ENCODE data around the gene GLOD5.

The GLOD5 gene

DNA sequence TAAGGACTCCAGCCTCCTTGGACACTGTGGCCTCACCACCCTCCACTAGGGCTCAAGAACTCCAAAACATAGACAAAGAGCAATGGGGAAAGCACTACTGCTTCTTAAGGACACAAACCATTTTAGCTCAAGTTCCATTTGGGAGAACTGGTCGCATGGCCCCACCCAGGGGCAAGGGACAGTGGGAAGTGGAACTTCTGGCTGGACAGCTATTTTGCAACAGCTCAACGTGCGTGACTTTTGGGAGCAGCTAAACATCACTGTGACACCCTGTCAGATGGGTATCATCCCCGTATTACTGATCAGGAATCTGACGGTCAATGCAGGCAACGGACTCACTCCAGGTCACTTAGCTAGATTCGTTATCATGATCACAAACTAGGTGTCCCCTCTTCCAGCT, 9.0 kb upstream of the GLOD5 start:
- ATAC-seq, result no peak
- TF ChIP-seq CSDC2 (CRISPR knock-in tag; IDR thresholded peaks at IDR 0.05) (no peak), POU6F1 (CRISPR knock-in tag; IDR thresholded peaks at IDR 0.05; ENCODE audit: borderline replicate concordance, low read depth) (no peak), BACH2 (CRISPR knock-in tag; IDR thresholded peaks at IDR 0.05; ENCODE audit: borderline replicate concordance) (no peak), TOX (CRISPR knock-in tag; IDR thresholded peaks at IDR 0.05; ENCODE audit: borderline replicate concordance) (no peak), ZFP3 (CRISPR knock-in tag; IDR thresholded peaks at IDR 0.05) (no peak), GLIS3 (CRISPR knock-in tag; IDR thresholded peaks at IDR 0.05) (no peak), ESRRG (CRISPR knock-in tag; IDR thresholded peaks at IDR 0.05) (no peak), ZNF8 (CRISPR knock-in tag; IDR thresholded peaks at IDR 0.05) (no peak), TCF4 (CRISPR knock-in tag; IDR thresholded peaks at IDR 0.05; ENCODE audit: borderline replicate concordance) (no peak), ZC3H10 (CRISPR knock-in tag; IDR thresholded peaks at IDR 0.05) (no peak), ZNF70 (CRISPR knock-in tag; IDR thresholded peaks at IDR 0.05) (no peak), OSR1 (CRISPR knock-in tag; IDR thresholded peaks at IDR 0.05) (no peak), ISL1 (CRISPR knock-in tag; IDR thresholded peaks at IDR 0.05) (no peak), ZNF565 (CRISPR knock-in tag; conservative IDR thresholded peaks at IDR 0.05; ENCODE audit: low read depth) (no peak), SNAI2 (CRISPR knock-in tag; IDR thresholded peaks at IDR 0.05) (no peak), CREB5 (CRISPR knock-in tag; IDR thresholded peaks at IDR 0.05; ENCODE audit: low read depth) (no peak), ZFP30 (CRISPR knock-in tag; IDR thresholded peaks at IDR 0.05) (no peak)
- TF ChIP-seq, protein P1, sequence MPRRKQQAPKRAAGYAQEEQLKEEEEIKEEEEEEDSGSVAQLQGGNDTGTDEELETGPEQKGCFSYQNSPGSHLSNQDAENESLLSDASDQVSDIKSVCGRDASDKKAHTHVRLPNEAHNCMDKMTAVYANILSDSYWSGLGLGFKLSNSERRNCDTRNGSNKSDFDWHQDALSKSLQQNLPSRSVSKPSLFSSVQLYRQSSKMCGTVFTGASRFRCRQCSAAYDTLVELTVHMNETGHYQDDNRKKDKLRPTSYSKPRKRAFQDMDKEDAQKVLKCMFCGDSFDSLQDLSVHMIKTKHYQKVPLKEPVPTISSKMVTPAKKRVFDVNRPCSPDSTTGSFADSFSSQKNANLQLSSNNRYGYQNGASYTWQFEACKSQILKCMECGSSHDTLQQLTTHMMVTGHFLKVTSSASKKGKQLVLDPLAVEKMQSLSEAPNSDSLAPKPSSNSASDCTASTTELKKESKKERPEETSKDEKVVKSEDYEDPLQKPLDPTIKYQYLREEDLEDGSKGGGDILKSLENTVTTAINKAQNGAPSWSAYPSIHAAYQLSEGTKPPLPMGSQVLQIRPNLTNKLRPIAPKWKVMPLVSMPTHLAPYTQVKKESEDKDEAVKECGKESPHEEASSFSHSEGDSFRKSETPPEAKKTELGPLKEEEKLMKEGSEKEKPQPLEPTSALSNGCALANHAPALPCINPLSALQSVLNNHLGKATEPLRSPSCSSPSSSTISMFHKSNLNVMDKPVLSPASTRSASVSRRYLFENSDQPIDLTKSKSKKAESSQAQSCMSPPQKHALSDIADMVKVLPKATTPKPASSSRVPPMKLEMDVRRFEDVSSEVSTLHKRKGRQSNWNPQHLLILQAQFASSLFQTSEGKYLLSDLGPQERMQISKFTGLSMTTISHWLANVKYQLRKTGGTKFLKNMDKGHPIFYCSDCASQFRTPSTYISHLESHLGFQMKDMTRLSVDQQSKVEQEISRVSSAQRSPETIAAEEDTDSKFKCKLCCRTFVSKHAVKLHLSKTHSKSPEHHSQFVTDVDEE (CRISPR knock-in tag; IDR thresholded peaks at IDR 0.05), result no peak
- TF ChIP-seq, protein P2, sequence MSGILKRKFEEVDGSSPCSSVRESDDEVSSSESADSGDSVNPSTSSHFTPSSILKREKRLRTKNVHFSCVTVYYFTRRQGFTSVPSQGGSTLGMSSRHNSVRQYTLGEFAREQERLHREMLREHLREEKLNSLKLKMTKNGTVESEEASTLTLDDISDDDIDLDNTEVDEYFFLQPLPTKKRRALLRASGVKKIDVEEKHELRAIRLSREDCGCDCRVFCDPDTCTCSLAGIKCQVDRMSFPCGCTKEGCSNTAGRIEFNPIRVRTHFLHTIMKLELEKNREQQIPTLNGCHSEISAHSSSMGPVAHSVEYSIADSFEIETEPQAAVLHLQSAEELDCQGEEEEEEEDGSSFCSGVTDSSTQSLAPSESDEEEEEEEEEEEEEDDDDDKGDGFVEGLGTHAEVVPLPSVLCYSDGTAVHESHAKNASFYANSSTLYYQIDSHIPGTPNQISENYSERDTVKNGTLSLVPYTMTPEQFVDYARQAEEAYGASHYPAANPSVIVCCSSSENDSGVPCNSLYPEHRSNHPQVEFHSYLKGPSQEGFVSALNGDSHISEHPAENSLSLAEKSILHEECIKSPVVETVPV (CRISPR knock-in tag; IDR thresholded peaks at IDR 0.05), result no peak
- TF ChIP-seq, protein P3, sequence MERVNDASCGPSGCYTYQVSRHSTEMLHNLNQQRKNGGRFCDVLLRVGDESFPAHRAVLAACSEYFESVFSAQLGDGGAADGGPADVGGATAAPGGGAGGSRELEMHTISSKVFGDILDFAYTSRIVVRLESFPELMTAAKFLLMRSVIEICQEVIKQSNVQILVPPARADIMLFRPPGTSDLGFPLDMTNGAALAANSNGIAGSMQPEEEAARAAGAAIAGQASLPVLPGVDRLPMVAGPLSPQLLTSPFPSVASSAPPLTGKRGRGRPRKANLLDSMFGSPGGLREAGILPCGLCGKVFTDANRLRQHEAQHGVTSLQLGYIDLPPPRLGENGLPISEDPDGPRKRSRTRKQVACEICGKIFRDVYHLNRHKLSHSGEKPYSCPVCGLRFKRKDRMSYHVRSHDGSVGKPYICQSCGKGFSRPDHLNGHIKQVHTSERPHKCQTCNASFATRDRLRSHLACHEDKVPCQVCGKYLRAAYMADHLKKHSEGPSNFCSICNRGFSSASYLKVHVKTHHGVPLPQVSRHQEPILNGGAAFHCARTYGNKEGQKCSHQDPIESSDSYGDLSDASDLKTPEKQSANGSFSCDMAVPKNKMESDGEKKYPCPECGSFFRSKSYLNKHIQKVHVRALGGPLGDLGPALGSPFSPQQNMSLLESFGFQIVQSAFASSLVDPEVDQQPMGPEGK (CRISPR knock-in tag; IDR thresholded peaks at IDR 0.05; ENCODE audit: borderline replicate concordance), result no peak

DNA sequence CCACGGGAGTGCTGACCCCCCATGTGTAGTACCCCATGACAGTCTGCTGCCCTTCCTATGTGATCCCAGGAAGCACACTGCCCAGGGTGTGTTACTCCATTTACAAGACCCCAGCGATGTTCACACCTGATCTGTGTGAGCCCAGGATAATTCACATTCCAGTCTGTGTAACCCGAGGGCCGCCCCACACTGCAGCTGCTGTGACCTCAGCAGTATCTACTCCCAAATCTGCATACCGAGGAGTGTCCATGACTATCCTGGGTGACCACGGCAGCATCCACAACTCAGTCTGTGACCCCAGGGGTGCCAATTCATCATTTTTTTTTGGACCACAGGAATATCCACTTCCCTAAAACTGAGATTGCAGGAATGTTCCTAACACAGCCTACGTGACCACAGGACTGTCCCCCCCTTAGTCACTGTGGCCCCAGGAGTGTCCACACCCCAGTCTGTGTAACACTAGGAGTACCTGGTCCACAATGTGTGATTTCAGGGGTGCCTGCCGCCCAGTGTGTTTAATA, 7.8 kb upstream of the GLOD5 start:
- TF ChIP-seq ZFP30 (CRISPR knock-in tag; IDR thresholded peaks at IDR 0.05) (no peak), ZNF565 (CRISPR knock-in tag; conservative IDR thresholded peaks at IDR 0.05; ENCODE audit: low read depth) (no peak), GLIS3 (CRISPR knock-in tag; IDR thresholded peaks at IDR 0.05) (no peak)
- ATAC-seq, result no peak

GRCh38 chrX:48754238-48754637, 7.3 kb upstream of the GLOD5 start:
- no peak for ATAC-seq
- TF ChIP-seq, protein P3 (CRISPR knock-in tag; IDR thresholded peaks at IDR 0.05; ENCODE audit: borderline replicate concordance), result no peak
- TF ChIP-seq TOX (CRISPR knock-in tag; IDR thresholded peaks at IDR 0.05; ENCODE audit: borderline replicate concordance), result no peak
- TF ChIP-seq, protein P1 (CRISPR knock-in tag; IDR thresholded peaks at IDR 0.05), result no peak
- TF ChIP-seq ZNF565 (CRISPR knock-in tag; conservative IDR thresholded peaks at IDR 0.05; ENCODE audit: low read depth), result no peak
- TF ChIP-seq ZNF70 (CRISPR knock-in tag; IDR thresholded peaks at IDR 0.05), result no peak
- TF ChIP-seq BACH2 (CRISPR knock-in tag; IDR thresholded peaks at IDR 0.05; ENCODE audit: borderline replicate concordance), result no peak
- TF ChIP-seq GLIS3 (CRISPR knock-in tag; IDR thresholded peaks at IDR 0.05), result no peak
- TF ChIP-seq SNAI2 (CRISPR knock-in tag; IDR thresholded peaks at IDR 0.05), result no peak
- no peak for TF ChIP-seq ZNF8 (CRISPR knock-in tag; IDR thresholded peaks at IDR 0.05)
- TF ChIP-seq OSR1 (CRISPR knock-in tag; IDR thresholded peaks at IDR 0.05), result no peak
- no peak for TF ChIP-seq CREB5 (CRISPR knock-in tag; IDR thresholded peaks at IDR 0.05; ENCODE audit: low read depth)
